H1 (cell line): ENCODE results near the gene ART4. TPM values are rescaled to one million over a fixed set of nuclear protein-coding genes. Genes with fewer than 3 reads are reported as not detected.

ENCODE experiments used
- JUN ChIP-seq: IDR thresholded peaks from 2 replicates; pipeline ENCODE4 v1.6.1; 2011; ENCODE audit warnings: low read depth, mild to moderate bottlenecking, improper control_type of control experiment, low read length
- polyA plus RNA-seq, 7 experiments: library from polyadenylated mRNA; depleted of rRNA in 3 of 7; stranded (reverse) in 5 of 7; unstranded in 2 of 7; fragments of >200 nt in 5 of 7; fragments of 200-250 nt in 2 of 7; gene quantifications; 1 replicate in 5 of 7; 2 replicates in 1 of 7; 4 replicates in 1 of 7; pipeline versions ENCODE4 v1.2.1 to v1.2.3, GENCODE V29; 2011 to 2013; ENCODE audit warnings: missing spikeins in 2 of 7, mixed read lengths in 2 of 7
- total RNA-seq: library from RNA; stranded (reverse); fragmentation: NEBNext Ultra II Directional; extraction: Animal tissue kit (Norgen Biotek cat#: 25700); gene quantifications from 2 replicates; pipeline ENCODE4 v1.2.1, GENCODE V29; 2021

ART4 gene
- total and polyA plus RNA-seq, 2 of the 8 experiments (the other 6 are each of a cell fraction or from before 2014, with no cell fraction given): not detected

DNA sequence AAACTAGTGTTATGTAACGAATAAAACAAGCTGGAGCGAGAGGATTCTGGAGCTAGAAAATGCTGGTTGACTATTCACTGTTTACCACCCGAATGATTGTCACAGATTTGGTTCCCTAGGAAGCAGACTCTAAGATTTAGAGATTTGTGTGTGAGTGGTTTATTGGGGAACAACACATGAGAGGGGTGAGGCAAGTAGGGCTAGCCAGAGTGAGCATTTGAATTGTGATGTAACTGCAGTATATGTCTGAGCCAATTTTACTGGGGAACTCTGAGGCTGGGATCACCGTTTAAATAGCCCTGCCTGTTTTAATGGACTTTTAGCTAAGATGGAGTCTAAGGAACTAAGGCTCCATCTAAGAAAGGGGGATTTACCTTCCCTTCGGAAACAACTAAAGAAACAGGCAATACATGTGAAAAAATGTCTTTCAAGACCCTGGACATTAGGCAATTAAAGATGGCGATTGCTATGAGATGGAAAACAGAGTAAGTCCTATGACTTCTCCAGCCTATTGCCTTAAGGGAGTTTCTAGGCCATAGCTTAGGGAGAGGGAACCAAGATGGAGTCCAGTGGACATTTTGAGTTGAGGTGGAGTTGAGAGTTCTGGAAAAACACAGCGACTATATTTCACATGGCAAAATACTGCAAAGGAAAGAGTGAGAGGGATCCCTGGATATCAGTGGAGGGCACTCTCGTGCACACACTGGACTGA is 36.1 kb upstream of the ART4 start (continued):
- TF ChIP-seq JUN: no peak
